Body of pancreas (tissue), 4 donors: ENCODE results near the gene PLA2G2F. TPM values are rescaled to one million over a fixed set of nuclear protein-coding genes. Genes with fewer than 3 reads are reported as not detected.
A peak's percentile ranks its signal among the peaks of the same experiment; 100 is the strongest.

Source experiments
- ATAC-seq: fragments of 150-250 bp; one replicate; pipeline ENCODE4 v1.9.1; 2016
- DNase-seq, 4 donors: peaks; one replicate each; pipeline ENCODE4 v3.0.0-alpha.2; 2019
- H3K27ac ChIP-seq, 4 donors: fragments of 200-600 bp; sonication (generic); 1 replicate in 3 of 4; 2 replicates in 1 of 4; pipeline versions ENCODE4 v1.5.1 to v1.6.1; 2016 to 2019; ENCODE audit warnings: mild to moderate bottlenecking in 1 of 4, mixed read lengths in 1 of 4, moderate library complexity in 1 of 4
- H3K27me3 ChIP-seq, 2 donors: fragments of 200-600 bp; sonication (generic); one replicate each; pipeline ENCODE4 v1.6.0; 2016; ENCODE audit warnings: mild to moderate bottlenecking in 1 of 2
- H3K36me3 ChIP-seq, 2 donors: fragments of 200-600 bp; sonication (generic); replicated peaks in 1 of 2; 2 replicates each; pipeline ENCODE4 v1.5.1; 2016; ENCODE audit warnings: low read depth in 2 of 2; ENCODE audit not compliant: insufficient read depth in 1 of 2
- H3K4me1 ChIP-seq: fragments of 200-600 bp; sonication (generic); one replicate; pipeline ENCODE4 v1.6.0; 2016
- H3K4me3 ChIP-seq, 2 donors: fragments of 200-600 bp; sonication (generic); 1 replicate in 1 of 2; 2 replicates in 1 of 2; pipeline ENCODE4 v1.5.1; 2016 to 2019
- H3K9me3 ChIP-seq, 3 donors: fragments of 200-600 bp; sonication (generic); 1 replicate in 2 of 3; 2 replicates in 1 of 3; pipeline ENCODE4 v1.5.1; 2016
- POLR2A ChIP-seq, 3 donors: fragments of 450-650 bp; IDR thresholded peaks; one replicate each; pipeline ENCODE4 v1.6.1; 2016; ENCODE audit warnings: antibody characterized with exemption in 3 of 3, mild to moderate bottlenecking in 2 of 3
- WGBS, 2 donors: methylation state at CpG; one replicate each; pipeline ENCODE4 v1.1.5; 2017; 5-methylcytosine and 5-hydroxymethylcytosine counted together
- intact Hi-C: fragments of 100-400 bp; cut with DNase I; formaldehyde crosslinking; loops from one replicate; pipeline ENCODE4 v1.15.1; 2023
- total RNA-seq, 2 donors: library from RNA; depleted of rRNA; stranded (reverse); fragments of >200 nt; gene quantifications; one replicate each; pipeline ENCODE4 v1.1.0, GENCODE V29; 2016
- TF ChIP-seq, protein P1 (sequence below), 7 experiments: fragments of 450-650 bp in 4 of 7; fragments of 200-600 bp in 3 of 7; sonication (generic) in 3 of 7; IDR thresholded peaks; one replicate each; pipeline ENCODE4 v1.5.1; 2016 to 2019; ENCODE audit warnings: antibody characterized with exemption in 7 of 7

The PLA2G2F gene
- total RNA-seq, 2 donors from 2014 or later = not detected

DNA sequence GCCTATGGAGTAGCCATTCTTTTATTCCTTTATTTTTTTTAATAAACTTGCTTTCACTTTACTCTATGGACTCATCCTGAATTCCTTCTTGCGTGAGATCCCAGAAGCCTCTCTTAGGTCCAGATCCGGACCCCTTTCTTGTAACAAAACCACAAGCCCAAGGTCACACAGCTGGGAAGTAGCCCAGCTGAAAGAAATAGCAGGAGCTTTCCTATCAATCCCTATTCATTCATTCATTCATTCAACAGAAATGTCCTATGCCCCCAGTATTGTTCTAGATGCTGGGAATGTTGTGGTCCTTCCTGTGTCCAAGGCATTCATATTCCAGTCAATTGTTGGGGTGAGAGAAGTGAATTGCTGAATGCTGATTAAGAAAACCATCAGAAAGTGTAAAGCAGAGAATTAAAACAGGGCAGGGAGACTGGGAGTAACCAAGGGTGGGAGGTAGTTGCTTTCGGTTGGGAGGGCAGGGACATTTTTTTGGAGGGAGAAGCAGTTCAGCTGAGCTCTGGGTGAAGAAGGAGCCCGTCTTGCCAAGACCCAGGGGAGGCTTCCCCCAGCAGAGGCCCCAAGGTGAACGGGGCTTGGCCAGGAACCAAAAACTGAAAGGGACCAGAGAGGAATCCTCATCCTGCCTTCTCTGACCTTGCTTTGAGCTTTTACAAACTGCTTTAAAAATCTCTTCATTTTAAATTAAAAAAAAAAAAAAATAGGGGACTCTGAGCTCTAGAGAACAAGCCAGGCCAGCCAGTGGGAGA lies 30.6 kb upstream of the PLA2G2F start:
- Histone ChIP-seq H3K4me1 (peaks cover 8% of the 10 kb centered on the region), H3K27me3 (no peaks in the 10 kb centered on the region), H3K4me3 (no peak overlapping the region), H3K27ac (no peak overlapping the region), H3K9me3 (no peaks in the 10 kb centered on the region), H3K36me3 (no peaks in the 10 kb centered on the region)
- no peak for DNase-seq
- intact Hi-C loops = no loop called here
- TF ChIP-seq, protein P1, sequence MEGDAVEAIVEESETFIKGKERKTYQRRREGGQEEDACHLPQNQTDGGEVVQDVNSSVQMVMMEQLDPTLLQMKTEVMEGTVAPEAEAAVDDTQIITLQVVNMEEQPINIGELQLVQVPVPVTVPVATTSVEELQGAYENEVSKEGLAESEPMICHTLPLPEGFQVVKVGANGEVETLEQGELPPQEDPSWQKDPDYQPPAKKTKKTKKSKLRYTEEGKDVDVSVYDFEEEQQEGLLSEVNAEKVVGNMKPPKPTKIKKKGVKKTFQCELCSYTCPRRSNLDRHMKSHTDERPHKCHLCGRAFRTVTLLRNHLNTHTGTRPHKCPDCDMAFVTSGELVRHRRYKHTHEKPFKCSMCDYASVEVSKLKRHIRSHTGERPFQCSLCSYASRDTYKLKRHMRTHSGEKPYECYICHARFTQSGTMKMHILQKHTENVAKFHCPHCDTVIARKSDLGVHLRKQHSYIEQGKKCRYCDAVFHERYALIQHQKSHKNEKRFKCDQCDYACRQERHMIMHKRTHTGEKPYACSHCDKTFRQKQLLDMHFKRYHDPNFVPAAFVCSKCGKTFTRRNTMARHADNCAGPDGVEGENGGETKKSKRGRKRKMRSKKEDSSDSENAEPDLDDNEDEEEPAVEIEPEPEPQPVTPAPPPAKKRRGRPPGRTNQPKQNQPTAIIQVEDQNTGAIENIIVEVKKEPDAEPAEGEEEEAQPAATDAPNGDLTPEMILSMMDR (IDR thresholded peaks at IDR 0.05) = no peak
- no peak for ATAC-seq
- 42 to 59% methylated on average over 5 of the region's 5 CpGs for WGBS, 2 donors

DNA sequence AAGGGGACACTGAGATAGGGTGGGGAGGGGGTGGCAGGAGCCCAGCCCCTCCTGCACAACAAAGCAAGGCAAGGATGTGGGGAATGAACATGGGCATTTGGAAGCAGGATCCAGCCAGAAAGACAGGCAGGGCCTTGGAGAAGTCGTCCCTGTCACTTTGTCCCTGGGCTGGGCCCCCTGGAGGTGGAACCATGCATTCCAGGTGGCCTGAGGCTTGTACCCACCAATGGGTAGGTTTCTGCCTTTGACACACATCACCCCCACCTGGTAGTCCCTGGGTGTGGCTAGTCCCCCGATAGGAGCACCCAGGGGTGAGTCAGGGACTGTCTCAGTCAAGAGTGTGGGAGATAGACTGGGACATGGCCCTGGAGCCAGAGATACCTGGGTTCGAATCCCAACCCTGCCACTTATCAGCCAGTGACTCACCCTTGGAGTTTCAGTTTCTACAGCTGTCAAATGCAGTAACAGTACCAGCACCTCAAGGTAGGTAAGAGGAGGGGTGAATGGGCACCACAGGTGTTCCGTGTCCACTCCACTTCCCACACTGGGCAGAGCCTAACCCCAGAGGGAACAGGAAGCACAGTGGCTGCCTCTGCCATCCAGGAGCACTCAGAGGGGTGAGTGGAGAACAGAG lies 29.8 kb upstream of the PLA2G2F start:
- DNase-seq = peak; percentile 25 to 45 (median 36)
- H3K27me3 ChIP-seq = no peaks in the 10 kb centered on the region
- intact Hi-C loops = no loop called here
- H3K9me3 ChIP-seq = no peaks in the 10 kb centered on the region
- H3K27ac ChIP-seq = no peak overlapping the region
- peak; percentile 69 for ATAC-seq
- H3K4me1 ChIP-seq = peaks cover 8% of the 10 kb centered on the region
- no peak overlapping the region for H3K4me3 ChIP-seq
- TF ChIP-seq, protein P1 (IDR thresholded peaks at IDR 0.05) = no peak
- TF ChIP-seq POLR2A (IDR thresholded peaks at IDR 0.05) = no peak
- WGBS, 2 donors = 42 to 69% methylated on average over 2 to 4 of the region's 4 CpGs
- H3K36me3 ChIP-seq = no peaks in the 10 kb centered on the region

DNA sequence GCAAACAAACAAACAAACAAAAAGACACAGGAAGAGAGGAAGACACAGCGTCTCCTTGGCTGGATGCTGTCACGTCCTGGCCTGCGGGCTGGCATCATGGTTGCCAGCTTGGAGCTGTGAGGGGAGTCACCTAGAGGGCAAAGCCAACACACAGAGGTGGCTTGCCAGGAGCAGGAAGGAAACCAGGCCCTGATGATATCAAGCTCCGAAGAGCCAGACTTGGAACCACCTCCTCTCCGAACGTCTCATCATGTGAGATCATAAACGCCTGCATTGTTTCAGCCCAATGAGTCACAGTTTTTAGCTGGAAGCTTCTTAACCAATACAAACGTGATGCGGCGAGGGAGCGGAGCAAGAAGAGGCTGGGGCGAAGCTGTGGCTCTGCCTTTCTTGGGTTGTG lies 28.4 kb upstream of the PLA2G2F start:
- no peaks in the 10 kb centered on the region for H3K27me3 ChIP-seq
- H3K9me3 ChIP-seq = no peaks in the 10 kb centered on the region
- H3K27ac ChIP-seq = no peak overlapping the region
- H3K36me3 ChIP-seq = no peaks in the 10 kb centered on the region
- DNase-seq = no peak
- H3K4me3 ChIP-seq = no peak overlapping the region
- ATAC-seq = no peak
- TF ChIP-seq, protein P1 (IDR thresholded peaks at IDR 0.05) = no peak
- no peak for TF ChIP-seq POLR2A (IDR thresholded peaks at IDR 0.05)
- peaks cover 8% of the 10 kb centered on the region for H3K4me1 ChIP-seq
- intact Hi-C loops = no loop called here
- 79 to 84% methylated on average over 12 of the region's 12 CpGs for WGBS, 2 donors

DNA sequence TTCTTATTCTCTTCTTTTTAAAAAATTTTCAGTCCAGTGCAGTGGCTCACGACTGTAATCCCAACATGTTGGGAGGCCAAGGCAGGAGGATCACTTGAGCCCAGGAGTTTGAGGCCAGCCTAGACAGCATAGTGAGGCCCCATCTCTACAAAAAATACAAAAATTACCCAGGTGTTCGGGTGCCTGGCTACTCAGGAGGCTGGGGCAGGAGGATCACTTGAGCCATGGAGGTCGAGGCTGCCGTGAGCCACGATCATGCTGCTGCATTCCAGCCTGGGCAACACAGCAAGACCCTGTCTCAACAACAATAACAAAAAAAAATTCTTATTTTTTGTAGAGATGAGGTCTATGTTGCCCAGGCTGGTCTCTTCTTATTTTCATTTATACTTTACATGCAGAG lies 27.7 kb upstream of the PLA2G2F start:
- WGBS, 2 donors = 89 to 91% methylated on average over 5 of the region's 5 CpGs
- TF ChIP-seq POLR2A (IDR thresholded peaks at IDR 0.05) = no peak
- TF ChIP-seq, protein P1 (IDR thresholded peaks at IDR 0.05) = no peak
- no peaks in the 10 kb centered on the region for H3K27me3 ChIP-seq
- intact Hi-C loops = no loop called here
- DNase-seq (no peak), ATAC-seq (no peak)
- H3K36me3 ChIP-seq = no peaks in the 10 kb centered on the region
- no peaks in the 10 kb centered on the region for H3K9me3 ChIP-seq
- H3K27ac ChIP-seq = no peak overlapping the region
- H3K4me1 ChIP-seq = peaks cover 8% of the 10 kb centered on the region
- H3K4me3 ChIP-seq = no peak overlapping the region
